GM18907 (cell line): ENCODE measurements around the gene IVD.

ENCODE experiments used
- ATAC-seq: cut with Tn5 transposase; IDR thresholded peaks from one replicate; pipeline ENCODE4 v1.9.1; 2021; ENCODE audit warnings: mild to moderate bottlenecking, moderate library complexity; ENCODE audit not compliant: unreplicated experiment

Gene IVD

DNA sequence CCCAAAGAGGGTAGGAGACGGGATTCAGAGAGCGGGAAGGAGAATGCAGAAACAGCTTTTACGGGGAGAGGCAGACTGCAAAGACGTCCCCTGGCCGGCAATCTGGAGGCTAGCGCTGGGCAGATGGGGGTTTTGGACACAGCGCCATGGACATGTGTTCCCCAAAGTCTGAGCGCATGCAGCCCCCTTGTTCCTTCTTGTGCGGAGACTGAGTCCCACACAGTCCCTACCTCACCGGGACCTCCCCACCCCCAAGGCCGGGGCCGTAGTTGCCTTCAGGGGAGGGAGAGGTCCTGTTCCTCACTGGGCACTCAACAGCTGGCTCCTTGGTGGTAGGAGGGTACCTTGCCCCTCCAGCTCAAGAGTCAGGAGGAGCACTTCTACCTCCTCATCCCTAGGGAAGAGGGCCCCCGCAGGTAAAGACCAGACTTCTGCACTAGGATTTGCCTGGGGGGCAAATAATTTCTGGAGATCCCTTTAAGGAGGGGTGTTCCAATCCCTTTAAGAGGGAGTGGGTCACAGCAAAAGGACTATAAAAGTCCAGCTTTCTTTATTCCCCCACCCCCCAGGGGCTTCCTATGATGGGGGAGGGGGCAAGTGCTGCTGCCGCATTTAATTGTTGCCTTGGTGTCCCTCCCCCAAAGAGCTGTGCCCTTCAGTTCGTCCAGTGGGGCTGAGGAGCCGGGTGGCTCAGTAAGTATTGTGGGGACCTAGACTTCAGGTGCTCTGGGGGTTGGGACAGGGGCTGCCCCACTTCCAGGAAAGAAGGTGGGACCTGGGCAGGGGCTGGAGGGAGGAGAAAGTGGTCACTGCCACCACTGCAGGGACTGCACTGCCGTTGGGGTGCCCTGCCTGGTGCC lies 31.5 kb downstream of the IVD start:
- ATAC-seq = no peak

DNA sequence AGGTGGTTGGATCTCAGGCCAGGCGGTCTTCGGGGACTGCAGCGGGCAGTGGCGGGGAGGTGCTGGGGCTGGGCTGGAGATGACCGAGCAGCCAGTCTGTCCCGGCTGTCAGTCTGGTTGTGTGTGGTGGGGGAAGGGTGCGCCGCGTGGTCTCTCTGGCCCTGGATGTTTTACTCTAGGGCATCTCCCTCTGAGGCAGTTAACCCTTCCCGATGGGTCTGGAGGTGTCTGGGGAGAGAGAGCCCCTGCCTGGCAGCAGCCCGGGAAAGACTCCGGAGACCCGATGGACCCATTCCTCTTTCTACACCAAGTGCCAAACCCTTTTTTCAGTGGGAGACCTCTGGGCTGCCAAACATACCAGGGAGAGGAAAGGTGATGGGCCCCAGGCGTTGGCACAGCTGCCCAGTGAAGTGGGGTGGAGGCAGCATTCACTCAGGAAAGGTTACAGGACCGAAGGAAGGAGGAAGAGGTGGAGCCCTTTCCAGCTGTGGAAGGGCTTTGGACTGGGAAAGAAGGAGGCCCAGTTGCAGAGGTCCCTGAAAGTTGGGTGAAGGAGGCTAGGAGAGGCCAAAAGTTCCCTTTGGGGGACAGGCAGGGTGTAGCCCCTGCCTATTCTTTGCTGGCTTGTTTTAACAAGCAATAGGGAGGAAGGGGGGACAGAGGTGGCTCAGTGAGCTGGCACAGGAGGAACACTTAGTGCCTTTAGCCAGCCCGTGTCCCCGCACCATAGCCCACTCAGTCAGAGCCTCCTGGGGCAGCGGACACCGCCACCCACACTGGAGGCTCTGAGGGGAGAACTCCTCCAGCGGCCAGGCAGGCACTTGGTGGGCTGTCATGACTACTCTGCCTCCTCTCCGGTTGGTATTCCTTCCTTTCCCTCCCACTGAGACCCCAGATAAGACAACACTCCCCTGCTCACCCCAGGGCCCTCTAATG lies 32.4 kb downstream of the IVD start:
- no peak for ATAC-seq

- no peak for ATAC-seq
These were observed 33.1 kb downstream of the IVD start for GRCh38 chr15:40438712-40439111.

GRCh38 chr15:40439461-40439959 lies 33.9 kb downstream of the IVD start:
- no peak for ATAC-seq

GRCh38 chr15:40439960-40440742 lies 34.6 kb downstream of the IVD start:
- ATAC-seq = no peak

DNA sequence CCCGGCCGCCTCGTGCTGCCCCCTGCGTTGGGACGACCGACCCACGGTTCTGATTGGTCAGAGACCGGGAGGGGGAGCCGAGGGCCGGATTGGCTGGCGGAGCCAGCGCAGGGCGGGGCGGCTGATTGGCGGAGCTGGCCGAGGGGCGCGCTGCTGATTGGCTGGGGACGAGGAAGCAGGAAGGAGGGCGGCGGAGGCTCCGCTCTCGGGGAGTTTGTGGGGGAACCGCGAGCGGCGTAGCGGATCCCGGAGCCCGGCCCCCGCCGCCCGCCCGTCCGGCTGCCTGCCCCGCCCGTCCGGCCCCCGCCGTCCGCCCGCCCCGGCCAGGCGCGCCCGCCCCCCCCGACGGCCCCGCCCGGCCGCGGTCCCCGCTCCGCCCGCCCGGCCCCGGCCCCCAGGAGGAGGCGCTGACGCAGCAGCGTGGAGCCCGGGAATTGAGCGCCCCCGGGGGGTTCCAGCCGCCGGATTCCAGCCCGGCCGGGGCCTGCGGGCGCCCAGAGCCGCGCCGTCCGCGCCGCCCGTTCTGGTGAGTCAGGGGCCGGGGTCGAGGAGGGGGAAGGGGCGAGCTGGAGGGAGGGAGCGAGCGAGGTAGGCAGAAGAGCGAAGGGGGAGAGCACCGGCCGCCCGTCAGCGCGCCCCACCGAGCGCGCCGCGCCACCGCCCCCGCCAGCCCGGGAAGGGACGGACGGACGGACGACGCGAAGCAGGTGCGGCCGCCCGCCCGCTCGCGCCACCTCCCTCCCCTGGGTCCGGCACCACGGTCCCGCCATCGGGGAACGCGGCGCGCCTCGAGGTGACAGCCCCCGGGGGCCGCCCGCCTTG lies 35.4 kb downstream of the IVD start, which contains the start of gene BAHD1:
BAHD1 (plus strand) TSS at position 211 of the 822 bp plus-strand sequence. CDS start 17,512 bp downstream, outside the sequence.
- ATAC-seq = peak; percentile 85

- no peak for ATAC-seq
These were observed 36.3 kb downstream of the IVD start for GRCh38 chr15:40441565-40442531.

DNA sequence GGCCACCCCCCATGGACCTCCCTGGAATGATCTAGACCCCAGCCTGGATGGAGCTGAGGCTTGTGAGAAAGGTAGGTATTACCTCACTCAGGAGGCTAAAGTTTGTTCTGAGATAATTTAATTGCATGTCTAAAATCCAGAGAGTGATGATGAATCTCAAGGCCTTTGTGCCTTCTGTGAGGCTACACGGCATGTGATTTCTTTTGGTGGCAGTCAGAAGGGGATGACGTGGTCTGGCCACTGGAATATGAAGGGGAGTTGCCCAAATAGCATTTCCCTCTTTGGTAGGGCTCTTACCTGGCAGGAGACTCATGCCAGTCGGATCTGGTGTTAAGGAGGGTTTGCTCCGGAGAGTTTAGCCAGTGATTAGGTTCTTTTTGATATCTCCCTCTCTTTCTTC lies 37.7 kb downstream of the IVD start:
- ATAC-seq = no peak

GRCh38 chr15:40443846-40444245 lies 38.3 kb downstream of the IVD start:
- no peak for ATAC-seq

DNA sequence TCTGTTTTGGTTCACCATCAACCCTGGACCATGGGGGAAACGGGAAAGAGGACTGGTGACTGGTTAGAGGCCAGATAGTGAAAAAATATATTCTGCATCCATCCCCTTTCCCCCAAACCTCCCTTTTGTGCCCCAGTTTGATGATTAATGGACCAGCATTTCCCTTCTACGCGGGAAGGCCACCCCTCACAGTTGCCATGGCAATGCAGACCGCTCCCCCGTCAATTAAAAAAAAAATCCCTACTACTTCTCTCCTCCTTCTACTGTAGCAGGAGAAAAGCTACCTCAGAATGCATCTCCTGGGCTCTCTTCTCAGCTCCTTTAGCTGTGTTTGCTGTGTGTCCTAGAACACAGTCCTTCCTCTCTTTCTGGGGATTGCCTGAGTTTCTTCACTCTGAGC lies 39.1 kb downstream of the IVD start:
- no peak for ATAC-seq

DNA sequence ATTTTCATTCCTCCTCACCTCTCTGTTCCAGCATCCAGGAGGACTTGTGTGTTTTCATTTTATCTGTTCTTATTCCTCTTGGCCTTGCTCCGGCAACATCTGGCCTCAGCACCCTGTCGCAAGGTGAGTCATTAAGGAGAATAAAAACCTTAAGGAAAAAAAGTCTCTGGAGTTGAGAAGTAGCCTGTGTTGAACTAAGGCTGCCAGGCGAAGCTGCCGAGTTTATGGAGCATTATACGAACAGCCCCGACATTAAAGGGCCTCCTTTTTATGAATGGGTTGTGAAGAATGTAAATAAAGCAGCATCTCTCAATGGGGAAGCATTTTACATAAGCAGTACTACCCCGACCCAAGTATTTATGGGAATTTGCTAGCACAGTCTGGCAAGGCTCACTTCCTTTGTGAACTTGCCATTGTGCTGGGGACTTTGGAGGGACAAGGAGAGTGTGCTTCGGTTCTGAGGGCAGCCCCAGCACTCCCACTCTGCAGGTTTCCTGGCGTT lies 39.9 kb downstream of the IVD start:
- no peak for ATAC-seq

DNA sequence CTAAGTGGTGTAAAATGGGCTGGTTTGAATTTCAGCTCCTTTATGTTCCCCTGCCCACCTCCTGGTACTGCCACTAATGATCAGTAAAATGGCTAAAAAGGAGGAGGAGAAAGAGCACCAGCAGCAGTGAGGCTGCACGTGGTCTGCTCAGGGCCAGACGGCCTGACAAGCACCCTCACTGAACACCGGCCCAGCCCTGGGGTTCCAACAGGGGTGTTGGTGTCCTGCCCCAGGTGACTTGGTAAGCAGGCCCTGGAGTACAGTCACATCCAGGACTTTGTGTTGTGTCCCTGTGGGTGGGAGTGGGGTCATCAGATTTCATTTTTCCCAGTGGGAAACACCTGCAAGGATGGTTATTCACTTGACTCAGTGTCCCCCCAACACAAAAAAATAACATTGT lies 40.5 kb downstream of the IVD start:
- ATAC-seq = no peak

DNA sequence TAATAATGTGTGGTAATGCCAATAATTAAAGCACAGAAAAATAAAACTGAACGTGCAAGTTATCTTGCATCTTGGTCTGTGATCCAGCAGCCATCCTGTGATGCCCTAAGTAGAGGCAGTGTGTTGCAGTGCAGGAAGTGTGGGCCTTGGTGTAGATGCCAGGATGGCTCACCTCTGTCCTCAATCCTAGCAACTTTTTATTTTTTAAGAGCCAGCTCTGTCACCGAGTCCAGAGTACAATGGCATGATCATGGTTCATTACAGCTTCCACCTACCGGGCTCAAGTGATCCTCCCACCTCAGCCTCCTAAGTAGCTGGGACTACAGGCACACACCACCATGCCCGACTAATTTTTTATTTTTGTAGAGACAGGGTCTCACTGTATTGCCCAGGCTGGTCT lies 42.8 kb downstream of the IVD start:
- no peak for ATAC-seq

DNA sequence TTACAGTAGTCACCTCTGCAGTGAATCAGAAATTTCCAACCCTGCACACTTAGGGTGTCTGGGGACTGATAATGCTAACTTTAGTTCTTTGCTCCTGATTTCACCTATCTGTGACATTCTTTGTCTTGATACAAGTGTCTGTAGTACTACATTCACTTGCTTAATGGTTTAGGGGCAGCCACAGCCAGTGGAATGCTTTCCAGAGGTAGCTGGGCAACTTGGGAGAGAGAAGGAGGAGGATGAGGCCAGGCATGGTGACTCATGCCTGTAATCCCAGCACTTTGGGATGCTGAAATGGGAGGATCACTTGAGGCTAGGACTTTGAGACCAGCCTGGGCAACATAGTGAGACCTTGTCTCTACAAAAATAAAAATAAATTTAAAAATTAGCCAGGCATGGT lies 43.7 kb downstream of the IVD start:
- no peak for ATAC-seq

DNA sequence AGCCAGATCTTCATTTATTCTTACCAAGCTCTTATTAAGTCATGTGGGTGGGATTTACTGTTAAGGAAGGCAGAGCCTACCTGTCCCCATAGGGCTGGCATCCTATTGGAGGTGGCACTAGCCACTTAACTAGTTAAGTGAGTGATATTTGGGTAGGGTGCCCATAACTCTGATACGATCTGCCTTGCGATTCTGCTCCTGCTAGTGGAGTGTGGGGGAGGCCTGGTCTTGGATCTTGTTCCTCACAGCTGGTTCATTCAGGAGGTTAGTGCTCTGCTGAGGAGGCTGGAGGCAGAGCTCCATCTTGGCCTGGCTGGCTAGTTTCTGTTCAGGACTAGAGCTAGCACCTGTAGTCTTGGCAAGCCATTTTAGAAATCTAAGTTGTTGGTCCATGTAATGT lies 44.5 kb downstream of the IVD start:
- no peak for ATAC-seq

GRCh38 chr15:40451527-40452158 lies 46.0 kb downstream of the IVD start:
- ATAC-seq = no peak

DNA sequence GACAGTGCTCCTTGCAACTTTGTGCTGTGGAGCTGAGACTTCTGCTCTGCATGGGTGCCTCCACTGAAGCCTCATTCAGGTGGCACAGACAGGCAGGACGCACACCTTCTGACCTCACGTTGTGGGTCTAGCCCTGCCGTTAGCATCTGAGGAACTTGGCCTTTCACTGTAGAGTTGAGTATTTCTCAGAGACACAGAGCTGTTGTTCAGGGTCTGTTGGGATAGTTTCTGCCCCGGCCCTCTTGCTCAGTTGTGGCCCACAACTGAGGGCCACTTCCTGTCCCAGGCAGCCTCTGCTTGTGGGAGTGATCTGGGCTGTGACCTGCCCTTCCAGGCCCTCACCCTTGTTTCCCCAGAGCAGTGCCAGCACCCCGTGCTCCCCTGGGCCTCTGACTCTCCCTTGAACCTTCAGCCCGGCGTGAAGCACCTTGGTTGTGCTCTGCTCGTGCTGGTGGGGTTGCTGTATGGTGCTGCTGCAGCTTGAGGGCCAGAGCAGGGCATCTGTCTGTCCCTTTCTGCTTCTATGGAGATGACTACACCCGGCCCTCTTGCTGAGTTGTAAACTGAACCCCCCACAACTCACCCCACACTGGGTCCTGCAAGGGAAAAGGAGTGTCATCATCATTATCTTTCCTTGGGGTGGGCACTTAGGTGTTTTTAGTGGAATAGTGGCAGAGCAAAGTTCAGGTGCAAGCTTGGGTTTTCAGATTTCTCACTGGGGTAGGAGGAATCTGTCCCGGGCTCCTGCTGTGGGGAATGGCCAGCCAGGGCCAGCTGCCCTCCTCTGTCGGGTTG lies 46.9 kb downstream of the IVD start:
- ATAC-seq = peak; percentile 57
